NOMO-1 (cell line): ENCODE results near the gene DDX27.

Experiments used
- DNase-seq, 2 experiments: peaks; one replicate each; lab custom pipeline; 2025; ENCODE audit not compliant: unreplicated experiment in 2 of 2; lab: John Stamatoyannopoulos, UW

Gene DDX27

GRCh38 chr20:49247792-49248191, 28.6 kb downstream of the DDX27 start:
- no peak for DNase-seq

GRCh38 chr20:49248301-49248700, 29.1 kb downstream of the DDX27 start:
- no peak for DNase-seq

- DNase-seq = no peak
Measured at GRCh38 chr20:49248879-49249665, 29.9 kb downstream of the DDX27 start.

- DNase-seq = no peak
Measured at GRCh38 chr20:49252556-49253350, 33.5 kb downstream of the DDX27 start.

- DNase-seq = no peak
Measured at GRCh38 chr20:49256261-49256660, 37.0 kb downstream of the DDX27 start.

GRCh38 chr20:49259284-49259683, 40.1 kb downstream of the DDX27 start:
- no peak for DNase-seq

GRCh38 chr20:49259799-49260198, 40.6 kb downstream of the DDX27 start:
- DNase-seq = no peak

GRCh38 chr20:49260218-49260617, 41.0 kb downstream of the DDX27 start:
- DNase-seq = no peak

- DNase-seq = no peak
Measured at GRCh38 chr20:49261173-49261572, 42.0 kb downstream of the DDX27 start.

GRCh38 chr20:49262444-49262843, 43.2 kb downstream of the DDX27 start:
- no peak for DNase-seq

- peak in 1 of 2 experiments; percentile 9 for DNase-seq
Measured at GRCh38 chr20:49267327-49267726, 48.1 kb downstream of the DDX27 start.

- no peak for DNase-seq
Measured at GRCh38 chr20:49268600-49269365, 49.6 kb downstream of the DDX27 start.

GRCh38 chr20:49270177-49270576, 51.0 kb downstream of the DDX27 start:
- no peak for DNase-seq

- DNase-seq = no peak
Measured at GRCh38 chr20:49270736-49271135, 51.5 kb downstream of the DDX27 start.

- DNase-seq = no peak
Measured at GRCh38 chr20:49272654-49273053, 53.4 kb downstream of the DDX27 start.

GRCh38 chr20:49273696-49274277, 54.6 kb downstream of the DDX27 start:
- DNase-seq = no peak

- DNase-seq = no peak
Measured at GRCh38 chr20:49275216-49275615, 56.0 kb downstream of the DDX27 start.

- DNase-seq = no peak
Measured at GRCh38 chr20:49275636-49276035, 56.4 kb downstream of the DDX27 start.

GRCh38 chr20:49276161-49276960, 57.1 kb downstream of the DDX27 start:
- peak; percentile 31 to 80 for DNase-seq
